BJ (cell line): Measurements from ENCODE around the gene PUS7. TPM values are rescaled to one million over a fixed set of nuclear protein-coding genes. Genes with fewer than 3 reads are reported as not detected.

Experiments used
- CTCF ChIA-PET: fragments of 350-600 bp; formaldehyde crosslinking; extraction: SDS; loops from one replicate; lab custom pipeline; 2021; ENCODE audit warnings: antibody characterized with exemption, inconsistent platforms; lab: Yijun Ruan, JAX
- POLR2A ChIA-PET: fragments of 300-600 bp; sonication (Branson Sonifier 250); formaldehyde crosslinking; extraction: SDS; loops from one replicate; lab custom pipeline; 2021; ENCODE audit warnings: antibody characterized with exemption; lab: Charles Lee
- DNase-seq: peaks from one replicate; pipeline ENCODE4 v3.0.0-alpha.2; 2011; ENCODE audit warnings: low read depth
- H3K27me3 ChIP-seq: 2 replicates; pipeline ENCODE4 v1.6.0; 2011; ENCODE audit warnings: low read length; ENCODE audit not compliant: control insufficient read depth, insufficient read depth
- H3K36me3 ChIP-seq: 2 replicates; pipeline ENCODE4 v1.5.1; 2011; ENCODE audit warnings: low read length; ENCODE audit not compliant: control insufficient read depth, insufficient read depth
- H3K4me3 ChIP-seq: 2 replicates; pipeline ENCODE4 v1.5.1; 2011; ENCODE audit warnings: low read depth, mild to moderate bottlenecking, control low read depth, low read length
- polyA plus RNA-seq: library from polyadenylated mRNA; depleted of rRNA; stranded (reverse); fragments of >200 nt; gene quantifications from 2 replicates; pipeline ENCODE4 v1.2.3, GENCODE V29; 2011
- TF ChIP-seq, protein P1 (sequence below): IDR thresholded peaks from 2 replicates; pipeline ENCODE4 v1.5.1; 2011; ENCODE audit warnings: low read depth, mild to moderate bottlenecking, control low read depth, inconsistent platforms, low read length, moderate library complexity; ENCODE audit not compliant: insufficient read depth

PUS7 gene
- polyA plus RNA-seq, 1 experiment, result 5.2 TPM

DNA sequence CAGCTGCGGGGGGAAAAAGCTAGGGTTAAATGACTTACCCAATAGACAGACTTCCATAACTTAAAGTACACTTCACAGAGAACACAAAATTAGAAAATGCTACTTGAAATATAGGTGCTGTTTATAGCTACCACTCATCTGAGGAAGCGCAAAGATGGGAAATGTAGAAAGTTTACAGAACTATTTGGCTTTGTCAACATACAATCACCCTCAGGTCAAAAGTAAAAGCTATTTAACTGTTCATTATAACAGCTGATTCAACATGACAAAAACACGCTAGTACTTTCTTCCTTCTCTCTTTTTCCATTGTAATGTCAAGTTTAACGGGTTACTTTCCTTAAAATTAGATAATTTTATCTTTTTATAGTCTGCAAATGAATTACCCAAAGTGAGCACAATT is 51.2 kb downstream of the PUS7 start:
- no peak for DNase-seq
- POLR2A ChIA-PET, result no interaction called here
- Histone ChIP-seq H3K4me3 (no peak overlapping the region), H3K27me3 (no peaks in the 10 kb centered on the region), H3K36me3 (no peaks in the 10 kb centered on the region)
- TF ChIP-seq, protein P1, sequence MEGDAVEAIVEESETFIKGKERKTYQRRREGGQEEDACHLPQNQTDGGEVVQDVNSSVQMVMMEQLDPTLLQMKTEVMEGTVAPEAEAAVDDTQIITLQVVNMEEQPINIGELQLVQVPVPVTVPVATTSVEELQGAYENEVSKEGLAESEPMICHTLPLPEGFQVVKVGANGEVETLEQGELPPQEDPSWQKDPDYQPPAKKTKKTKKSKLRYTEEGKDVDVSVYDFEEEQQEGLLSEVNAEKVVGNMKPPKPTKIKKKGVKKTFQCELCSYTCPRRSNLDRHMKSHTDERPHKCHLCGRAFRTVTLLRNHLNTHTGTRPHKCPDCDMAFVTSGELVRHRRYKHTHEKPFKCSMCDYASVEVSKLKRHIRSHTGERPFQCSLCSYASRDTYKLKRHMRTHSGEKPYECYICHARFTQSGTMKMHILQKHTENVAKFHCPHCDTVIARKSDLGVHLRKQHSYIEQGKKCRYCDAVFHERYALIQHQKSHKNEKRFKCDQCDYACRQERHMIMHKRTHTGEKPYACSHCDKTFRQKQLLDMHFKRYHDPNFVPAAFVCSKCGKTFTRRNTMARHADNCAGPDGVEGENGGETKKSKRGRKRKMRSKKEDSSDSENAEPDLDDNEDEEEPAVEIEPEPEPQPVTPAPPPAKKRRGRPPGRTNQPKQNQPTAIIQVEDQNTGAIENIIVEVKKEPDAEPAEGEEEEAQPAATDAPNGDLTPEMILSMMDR, result no peak
- CTCF ChIA-PET, result interaction anchor here (1.6 kb wide), 1 partner anchor 69 kb away, joined by 7 read pairs; no protein-coding TSS in a partner anchor

DNA sequence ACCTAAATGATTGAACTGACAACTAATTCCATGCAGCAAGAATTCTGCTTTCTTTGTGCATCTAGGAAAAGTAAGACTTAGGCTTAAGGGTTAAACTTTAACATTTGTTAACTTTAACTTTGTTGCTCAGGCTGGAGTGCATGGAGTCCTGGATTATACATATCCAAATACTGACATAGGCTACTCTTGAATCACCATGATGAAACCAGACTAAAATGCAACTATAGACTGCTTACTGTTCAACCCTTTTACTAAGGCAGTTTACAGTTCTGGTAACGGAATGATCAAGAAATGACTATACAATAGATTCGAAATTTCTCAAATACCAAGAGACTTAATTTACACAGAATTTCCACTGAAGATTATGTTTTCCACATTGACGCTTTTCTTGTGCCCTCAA is 52.0 kb downstream of the PUS7 start:
- TF ChIP-seq, protein P1, result no peak
- ChIA-PET CTCF (no interaction called here), POLR2A (no interaction called here)
- no peak overlapping the region for H3K4me3 ChIP-seq
- no peaks in the 10 kb centered on the region for H3K27me3 ChIP-seq
- no peak for DNase-seq
- no peaks in the 10 kb centered on the region for H3K36me3 ChIP-seq

DNA sequence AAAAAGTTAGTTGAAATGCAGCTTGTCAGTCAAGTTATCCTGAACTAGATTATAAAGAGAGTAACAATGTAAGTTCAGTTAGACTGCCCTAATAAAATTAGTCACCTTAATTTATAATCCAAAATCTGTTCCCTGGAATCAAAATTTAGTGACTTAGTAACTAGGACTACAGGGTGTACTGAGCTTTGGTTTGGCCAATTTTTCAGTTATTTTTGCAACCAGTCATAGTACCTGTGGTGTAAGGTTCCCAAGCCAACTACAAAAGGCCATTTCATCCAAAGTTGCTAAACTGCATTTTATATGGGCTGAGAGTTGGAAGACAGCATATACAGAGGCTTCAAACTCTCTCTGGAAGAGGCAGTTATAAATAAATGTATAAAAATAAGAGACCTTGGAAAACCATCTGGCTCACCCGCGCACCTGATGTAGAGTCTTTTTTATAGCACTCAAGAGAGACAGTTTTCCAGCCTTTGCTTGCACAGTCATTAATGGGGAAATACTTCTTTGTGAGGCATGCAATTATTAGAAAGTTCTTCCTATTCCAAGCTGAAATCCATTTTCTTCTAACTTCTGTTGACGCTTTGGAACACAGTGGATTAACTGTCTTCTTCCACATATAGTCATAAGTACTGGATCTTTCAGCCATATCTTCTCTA is 59.2 kb downstream of the PUS7 start:
- Histone ChIP-seq H3K27me3 (no peaks in the 10 kb centered on the region), H3K36me3 (no peaks in the 10 kb centered on the region; the same call in 1 of the 2 replicates), H3K4me3 (no peak overlapping the region)
- TF ChIP-seq, protein P1, result no peak
- DNase-seq, result no peak
- ChIA-PET CTCF (no interaction called here), POLR2A (no interaction called here)

DNA sequence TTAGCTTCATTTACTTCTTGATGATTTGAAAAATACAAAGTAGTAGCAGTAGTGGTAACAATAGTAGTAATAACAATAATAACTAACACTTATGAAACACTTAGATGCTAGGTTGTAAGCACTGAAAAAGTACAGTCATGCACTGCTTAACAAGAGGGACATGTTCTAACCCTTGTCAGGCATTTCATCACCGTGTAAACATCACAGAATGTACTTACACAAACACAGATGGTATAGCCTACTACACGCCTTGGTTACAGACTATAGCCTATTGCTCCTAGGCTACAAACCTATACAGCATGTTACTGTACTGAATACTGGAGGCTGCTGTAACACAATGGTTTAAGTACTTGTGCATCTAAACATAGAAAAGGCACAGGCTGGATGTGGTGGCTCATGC is 60.6 kb downstream of the PUS7 start:
- no peak for DNase-seq
- H3K27me3 ChIP-seq, result no peaks in the 10 kb centered on the region
- POLR2A ChIA-PET, result no interaction called here
- no peak overlapping the region for H3K4me3 ChIP-seq
- CTCF ChIA-PET, result no interaction called here
- no peaks in the 10 kb centered on the region; the same call in 1 of the 2 replicates for H3K36me3 ChIP-seq
- TF ChIP-seq, protein P1, result no peak

DNA sequence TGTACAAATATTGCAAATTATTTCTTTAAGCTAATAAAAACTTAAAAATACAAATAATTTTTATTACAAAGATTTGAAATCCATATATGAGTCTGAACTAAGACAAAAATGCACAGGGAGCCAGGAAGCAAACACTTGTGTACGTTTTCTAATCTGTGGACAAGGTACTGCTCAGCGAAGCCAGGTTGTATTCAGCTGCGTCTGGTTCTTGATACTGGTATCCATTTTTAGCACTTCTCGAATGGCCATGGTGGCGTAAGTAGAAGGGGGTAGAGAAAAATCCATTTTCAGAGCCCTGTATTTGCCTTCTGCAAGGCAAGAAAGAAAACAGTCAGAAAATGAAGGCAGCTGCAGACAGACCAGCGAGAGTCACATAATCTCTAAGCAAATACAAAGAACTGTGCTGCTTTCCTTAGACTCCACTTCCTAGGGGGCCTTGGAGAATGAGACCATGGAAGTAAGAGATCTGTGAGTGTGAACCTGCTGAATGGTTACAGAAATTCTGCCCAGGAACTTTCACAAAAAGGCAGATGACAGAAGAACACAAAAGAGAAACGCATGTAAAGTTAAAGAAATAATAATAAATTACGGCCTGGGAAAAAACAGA is 64.3 kb downstream of the PUS7 start:
- DNase-seq, result no peak
- TF ChIP-seq, protein P1, result no peak
- Histone ChIP-seq H3K27me3 (no peaks in the 10 kb centered on the region), H3K36me3 (no peaks in the 10 kb centered on the region; the same call in 1 of the 2 replicates), H3K4me3 (no peak overlapping the region)
- ChIA-PET POLR2A (no interaction called here), CTCF (no interaction called here)
